ENCODE data around the gene CEP63.

Gene CEP63

GRCh38 chr3:134605556-134605955 lies 119.7 kb downstream of the CEP63 start:
- no peak for TF ChIP-seq CTCF (conservative IDR thresholded peaks at IDR 0.05)
- H3K27ac ChIP-seq: no peak overlapping the region

DNA sequence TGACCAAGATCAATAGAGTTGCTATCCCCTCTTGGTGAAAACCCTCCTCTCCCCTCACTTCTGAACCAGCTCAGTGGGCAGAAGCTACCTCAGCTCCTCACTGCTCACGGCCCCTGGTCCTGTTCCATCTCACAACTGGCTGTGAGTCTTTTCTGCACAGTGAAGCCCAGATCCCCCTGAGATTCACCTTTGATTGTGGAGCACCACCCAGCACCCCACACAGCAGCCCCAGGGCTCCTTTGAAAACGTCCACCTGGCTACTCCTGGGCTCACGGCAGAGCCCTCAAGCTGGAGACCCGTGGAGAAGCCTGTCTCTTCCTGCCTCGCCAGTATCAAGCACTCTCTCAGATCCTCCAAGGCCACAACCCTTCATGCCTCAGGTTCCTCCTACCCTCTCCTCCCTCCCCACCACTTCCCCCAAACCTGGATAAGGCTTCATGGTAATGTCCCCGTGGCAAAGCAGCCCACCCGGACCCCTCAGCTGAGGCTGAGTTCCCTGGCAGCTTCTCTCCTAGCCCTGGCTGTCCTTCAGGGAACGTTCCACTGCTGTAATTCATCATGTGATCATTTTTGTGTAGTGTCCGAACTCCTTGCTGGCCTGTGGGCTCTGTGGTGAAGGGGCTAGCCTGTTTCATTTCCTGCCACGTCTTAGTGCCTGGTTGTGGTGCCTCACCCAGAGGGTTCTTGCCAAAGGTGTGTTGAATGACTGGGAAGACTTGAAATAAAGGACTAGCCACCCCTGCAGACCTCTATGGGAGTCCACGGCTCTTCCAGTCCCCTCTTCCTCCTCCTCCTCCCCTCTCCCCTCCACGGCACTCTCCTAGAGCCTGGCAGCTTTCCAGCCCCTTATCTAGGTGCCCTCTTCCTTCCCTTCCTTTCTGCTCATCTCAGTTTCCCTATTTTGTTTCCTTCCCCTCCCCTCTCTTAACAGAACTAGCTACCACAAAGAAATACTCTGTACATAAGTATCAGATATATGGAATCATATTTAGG lies 120.5 kb downstream of the CEP63 start:
- H3K27ac ChIP-seq: no peak overlapping the region
- no peak for TF ChIP-seq CTCF (conservative IDR thresholded peaks at IDR 0.05)

GRCh38 chr3:134607054-134608022 lies 121.5 kb downstream of the CEP63 start:
- H3K27ac ChIP-seq: no peak overlapping the region
- TF ChIP-seq CTCF (conservative IDR thresholded peaks at IDR 0.05): no peak

DNA sequence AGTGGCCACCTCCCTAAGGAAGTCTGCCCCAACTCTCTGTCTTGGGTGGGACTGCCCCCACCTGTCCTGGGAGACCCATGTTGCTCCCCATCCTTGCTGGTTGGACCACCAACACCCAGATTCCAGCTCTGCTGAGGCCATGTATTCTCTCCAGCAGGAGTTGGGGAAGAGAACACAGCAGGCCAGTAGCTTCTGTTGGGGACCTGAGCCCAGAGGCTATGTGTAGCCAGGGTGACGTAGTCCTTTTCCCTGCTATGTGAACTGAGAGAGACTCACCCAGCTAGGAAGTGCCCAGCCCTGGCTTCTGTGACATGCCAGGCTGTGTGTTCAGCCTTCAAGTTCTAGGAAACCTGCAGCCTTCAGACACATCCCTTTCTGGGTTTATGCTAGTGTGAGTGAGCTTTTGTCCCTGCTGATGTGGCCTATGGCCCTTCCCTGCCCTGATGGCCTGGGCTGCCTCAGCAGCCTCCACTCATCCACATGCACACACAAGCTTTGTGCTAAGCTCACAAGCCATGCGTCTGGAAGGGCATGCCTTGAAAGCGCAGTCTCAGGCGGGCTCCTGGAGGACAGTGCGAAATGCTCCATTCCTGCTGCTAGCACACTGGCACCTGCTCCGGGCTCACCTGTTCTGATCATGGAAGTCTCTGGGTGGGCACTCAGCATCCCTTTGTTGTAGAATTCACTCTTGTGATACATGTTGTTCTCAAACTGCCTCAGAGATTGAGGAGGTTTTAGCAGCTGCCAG lies 122.3 kb downstream of the CEP63 start:
- no peak overlapping the region for H3K27ac ChIP-seq
- TF ChIP-seq CTCF (conservative IDR thresholded peaks at IDR 0.05): no peak

DNA sequence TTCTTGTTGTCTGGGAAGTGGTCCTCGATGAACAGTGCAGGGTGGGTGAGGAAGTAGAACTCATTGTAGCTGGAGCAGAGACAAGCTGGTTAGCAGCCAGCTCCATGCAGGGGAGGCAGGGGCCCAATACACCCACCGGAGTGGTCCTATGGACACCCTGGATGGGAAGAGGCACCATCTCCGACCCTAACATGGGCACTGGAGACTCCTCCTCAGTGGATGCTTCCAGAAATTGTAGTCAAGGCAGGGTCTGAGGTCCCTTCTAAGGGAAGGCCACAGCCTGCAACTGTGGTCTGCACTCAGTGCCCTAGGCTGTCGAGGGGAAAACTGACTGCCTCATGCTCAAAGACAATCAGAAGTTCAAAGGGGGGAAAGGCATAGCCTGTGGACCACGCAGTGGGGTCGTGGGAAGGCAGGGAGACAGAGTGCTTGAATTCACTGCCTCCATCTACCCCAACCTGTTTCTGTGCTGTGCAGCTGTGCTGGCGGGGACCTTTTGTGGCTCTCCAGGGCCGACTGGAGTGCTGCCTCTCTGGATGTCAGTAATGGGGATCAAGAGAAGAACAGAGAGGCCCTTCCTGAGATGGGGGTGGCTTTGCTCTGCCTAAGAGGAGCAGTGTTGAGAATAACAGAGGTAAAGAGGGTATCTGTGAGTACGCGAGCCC lies 123.0 kb downstream of the CEP63 start:
- no peak for TF ChIP-seq CTCF (conservative IDR thresholded peaks at IDR 0.05)
- H3K27ac ChIP-seq: no peak overlapping the region

DNA sequence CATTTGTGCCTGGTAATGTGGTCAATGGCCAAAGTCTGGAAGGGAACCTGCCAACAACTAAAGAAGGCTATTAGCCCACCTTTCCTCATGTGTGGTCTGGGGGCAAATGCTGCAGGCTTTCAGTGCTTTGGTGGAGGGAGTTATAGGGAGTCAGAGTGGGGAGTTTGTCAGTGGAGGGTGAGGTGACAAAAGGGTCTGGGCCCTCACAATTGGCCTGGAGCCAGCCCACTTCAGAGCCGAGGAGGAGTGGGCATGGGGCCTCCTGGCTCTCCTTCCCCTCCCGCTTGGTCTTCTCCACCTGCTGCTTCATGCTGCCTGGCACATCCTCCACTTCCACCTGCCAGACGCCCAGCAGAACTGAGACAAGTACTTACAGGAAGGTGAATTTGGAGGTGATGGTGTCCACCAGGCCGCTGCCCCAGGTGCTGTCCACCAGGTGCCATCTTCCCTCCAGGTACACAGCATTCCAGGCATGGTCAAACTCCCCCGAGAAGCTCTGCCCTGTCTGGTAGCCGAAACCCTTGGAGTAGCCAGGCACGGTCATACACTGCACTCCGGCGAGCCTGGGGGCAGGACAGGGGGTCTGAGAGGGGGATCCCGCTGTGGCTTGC lies 124.1 kb downstream of the CEP63 start:
- no peak overlapping the region for H3K27ac ChIP-seq
- no peak for TF ChIP-seq CTCF (conservative IDR thresholded peaks at IDR 0.05)

Data from VCaP (cell line).